GM19099 (cell line): ENCODE measurements around the gene DRC7.

Experiments
- POLR2A ChIP-seq: IDR thresholded peaks from 3 replicates; pipeline ENCODE4 v1.6.1; 2011; ENCODE audit warnings: low read depth; ENCODE audit not compliant: insufficient read length; ENCODE audit errors: extremely low read depth

The DRC7 gene

DNA sequence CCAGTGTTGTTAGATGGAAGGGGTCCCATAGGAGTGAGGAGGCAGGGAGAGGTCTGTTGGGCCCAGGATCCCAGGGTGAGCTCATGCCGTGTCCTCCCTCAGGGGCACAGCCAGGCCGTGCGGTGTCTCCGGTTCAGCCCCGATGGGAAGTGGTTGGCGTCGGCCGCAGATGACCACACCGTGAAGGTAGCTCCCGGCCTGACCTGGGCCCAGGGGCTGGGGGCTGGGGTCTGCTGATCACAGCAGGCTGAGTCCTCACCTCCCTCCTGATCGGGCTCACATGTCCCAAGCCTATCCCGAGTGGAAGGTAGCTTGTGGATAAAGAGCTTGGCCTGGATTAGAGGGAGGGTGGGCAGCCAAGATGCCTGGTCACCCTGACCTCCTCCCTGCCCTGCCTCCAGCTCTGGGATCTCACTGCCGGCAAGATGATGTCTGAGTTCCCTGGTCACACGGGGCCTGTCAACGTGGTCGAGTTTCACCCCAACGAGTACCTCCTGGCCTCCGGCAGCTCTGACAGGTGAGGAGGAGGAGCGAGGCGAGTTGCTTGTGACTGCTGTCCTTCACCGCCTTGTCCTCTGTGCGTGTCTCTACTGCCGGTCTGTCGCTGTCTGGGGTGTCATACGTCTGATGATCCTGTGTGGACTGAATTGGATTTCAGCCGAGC is 57.1 kb downstream of the DRC7 start:
- TF ChIP-seq POLR2A, result no peak

DNA sequence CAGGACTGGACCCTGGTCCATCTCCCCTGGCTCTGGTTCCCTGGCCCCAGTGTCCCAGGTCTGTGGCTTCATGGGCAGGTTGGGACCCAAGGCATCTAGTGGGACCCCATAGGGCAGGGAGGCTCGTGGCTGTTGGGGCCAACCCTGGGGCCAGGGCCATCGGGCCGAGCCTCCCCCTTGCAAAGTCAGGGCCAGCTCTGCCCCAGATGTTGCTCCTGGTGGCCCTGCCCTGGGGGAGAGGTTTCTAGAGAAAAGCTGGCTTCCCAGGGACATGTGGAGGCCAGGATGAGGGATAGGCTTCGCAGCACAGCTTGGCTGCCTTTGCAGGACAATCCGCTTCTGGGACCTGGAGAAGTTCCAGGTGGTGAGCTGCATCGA is 57.6 kb downstream of the DRC7 start:
- TF ChIP-seq POLR2A, result no peak

DNA sequence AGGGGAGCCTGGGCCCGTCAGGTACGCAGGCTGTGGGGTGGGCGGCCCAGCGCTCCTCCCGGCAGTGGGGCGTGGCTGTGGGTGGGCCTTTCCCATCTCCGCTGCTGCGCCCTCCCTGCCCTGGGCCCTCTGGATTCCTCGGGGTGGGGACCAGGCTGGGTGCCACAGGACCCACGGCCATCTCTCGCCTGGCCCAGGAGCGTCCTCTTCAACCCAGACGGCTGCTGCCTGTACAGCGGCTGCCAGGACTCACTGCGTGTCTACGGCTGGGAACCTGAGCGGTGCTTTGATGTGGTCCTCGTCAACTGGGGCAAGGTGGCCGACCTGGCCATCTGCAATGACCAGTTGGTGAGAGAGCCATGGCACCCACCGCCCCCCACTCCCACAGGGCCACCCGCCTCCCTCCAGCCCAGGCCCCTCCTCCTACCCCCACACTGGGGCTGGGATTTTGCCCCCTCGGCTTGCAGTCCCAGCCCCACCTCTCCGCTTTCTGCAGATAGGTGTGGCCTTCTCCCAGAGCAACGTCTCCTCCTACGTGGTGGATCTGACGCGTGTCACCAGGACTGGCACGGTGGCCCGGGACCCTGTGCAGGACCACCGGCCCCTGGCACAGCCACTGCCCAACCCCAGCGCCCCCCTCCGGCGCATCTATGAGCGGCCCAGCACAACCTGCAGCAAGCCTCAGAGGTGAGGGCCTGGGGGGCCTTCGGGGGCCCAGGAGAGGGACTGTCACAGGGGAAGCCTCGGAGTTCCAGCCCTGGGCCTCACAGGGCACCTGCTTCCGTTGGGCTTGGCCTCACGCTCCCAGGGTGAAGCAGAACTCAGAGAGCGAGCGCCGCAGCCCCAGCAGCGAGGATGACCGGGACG is 58.2 kb downstream of the DRC7 start:
- TF ChIP-seq POLR2A, result no peak

GRCh38 chr16:57753448-57754353 is 59.1 kb downstream of the DRC7 start:
- no peak for TF ChIP-seq POLR2A

GRCh38 chr16:57754354-57755060 is 59.9 kb downstream of the DRC7 start:
- no peak for TF ChIP-seq POLR2A

DNA sequence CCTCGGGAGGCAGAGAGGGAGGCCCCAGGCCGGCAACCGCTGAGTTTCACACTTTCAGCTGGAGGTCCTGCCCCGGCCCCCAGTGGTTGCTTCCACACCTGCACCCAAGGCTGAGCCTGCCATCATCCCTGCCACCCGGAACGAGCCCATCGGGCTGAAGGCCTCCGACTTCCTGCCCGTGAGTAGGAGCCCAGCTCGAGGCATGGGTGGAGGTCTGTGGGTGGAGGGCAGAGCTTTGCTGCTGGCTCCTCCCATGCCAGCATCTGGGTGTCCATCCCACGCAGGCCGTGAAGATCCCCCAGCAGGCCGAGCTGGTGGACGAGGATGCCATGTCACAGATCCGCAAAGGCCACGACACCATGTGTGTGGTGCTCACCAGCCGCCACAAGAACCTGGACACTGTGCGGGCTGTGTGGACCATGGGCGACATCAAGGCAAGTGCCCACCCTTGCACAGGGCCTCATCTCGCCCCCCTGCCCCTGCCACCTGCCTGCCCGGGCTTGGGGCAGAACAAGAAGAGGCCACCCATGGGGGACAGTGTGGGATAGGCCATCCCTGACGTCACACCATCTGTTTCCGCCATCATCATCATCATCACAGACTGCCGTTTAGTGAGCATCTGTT is 60.6 kb downstream of the DRC7 start:
- no peak for TF ChIP-seq POLR2A

GRCh38 chr16:57755726-57756423 is 61.3 kb downstream of the DRC7 start:
- TF ChIP-seq POLR2A, result no peak

DNA sequence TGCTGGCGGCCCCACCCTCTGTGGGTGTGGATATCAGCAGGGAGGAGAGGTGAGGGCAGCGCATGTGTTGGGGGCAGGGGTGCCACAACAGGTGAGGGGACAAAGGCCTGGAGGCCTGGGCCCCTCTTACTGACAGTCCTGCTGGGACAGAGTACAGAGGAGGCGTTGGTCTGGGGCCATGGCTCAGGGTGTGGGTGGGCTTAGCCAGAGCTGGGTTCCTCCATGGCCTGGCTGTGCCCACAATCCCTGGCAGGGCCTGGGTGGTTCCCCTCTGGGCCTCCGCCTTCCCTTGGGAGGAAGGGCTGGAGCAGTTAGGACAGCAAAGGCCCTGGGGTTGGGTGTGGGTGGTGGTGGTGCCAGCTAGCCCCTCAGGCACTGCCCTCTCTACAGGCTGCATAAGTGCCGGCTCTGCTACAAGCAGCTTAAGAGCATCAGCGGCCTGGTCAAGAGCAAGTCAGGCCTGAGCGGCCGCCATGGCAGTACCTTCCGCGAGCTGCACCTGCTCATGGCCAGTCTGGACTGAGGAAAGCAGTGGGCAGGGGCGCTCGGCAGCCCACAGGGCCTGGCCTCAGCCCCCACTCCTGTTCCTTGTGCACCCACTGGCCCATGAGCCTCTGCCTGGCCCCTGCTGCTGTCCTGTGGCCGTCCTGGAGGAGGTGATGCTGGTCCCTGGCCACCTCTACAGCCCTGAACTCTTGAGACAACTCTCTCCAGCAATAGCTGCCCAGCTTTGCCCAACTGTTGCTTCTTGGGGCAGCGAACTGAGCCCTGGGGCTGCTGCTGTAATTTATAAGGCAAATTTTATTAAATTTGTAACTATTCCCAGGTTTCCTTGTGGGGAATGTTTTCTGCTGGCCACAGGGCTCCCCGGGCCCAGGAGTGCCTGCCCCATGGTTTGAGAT is 62.1 kb downstream of the DRC7 start:
- no peak for TF ChIP-seq POLR2A

GRCh38 chr16:57757326-57757786 is 62.8 kb downstream of the DRC7 start:
- TF ChIP-seq POLR2A, result no peak

DNA sequence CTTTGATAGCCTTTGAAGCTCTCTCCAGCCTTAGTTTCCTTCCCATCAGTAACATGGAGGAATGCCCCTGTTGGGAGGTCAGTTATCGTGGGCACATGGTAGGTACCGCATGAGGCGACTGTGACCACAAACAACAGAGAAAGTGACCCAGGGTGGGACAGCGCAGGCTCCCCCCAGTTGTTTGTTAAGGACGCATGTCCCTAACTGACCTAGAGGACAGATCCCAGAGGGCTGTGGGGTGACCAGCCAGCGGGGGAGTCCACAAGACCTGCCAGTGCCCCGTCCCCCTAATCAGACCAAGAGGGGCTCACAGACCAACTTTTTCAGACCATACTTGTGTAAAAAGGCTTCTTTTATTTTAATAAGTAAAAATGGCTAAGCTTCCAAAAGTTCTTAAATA is 63.3 kb downstream of the DRC7 start:
- no peak for TF ChIP-seq POLR2A

DNA sequence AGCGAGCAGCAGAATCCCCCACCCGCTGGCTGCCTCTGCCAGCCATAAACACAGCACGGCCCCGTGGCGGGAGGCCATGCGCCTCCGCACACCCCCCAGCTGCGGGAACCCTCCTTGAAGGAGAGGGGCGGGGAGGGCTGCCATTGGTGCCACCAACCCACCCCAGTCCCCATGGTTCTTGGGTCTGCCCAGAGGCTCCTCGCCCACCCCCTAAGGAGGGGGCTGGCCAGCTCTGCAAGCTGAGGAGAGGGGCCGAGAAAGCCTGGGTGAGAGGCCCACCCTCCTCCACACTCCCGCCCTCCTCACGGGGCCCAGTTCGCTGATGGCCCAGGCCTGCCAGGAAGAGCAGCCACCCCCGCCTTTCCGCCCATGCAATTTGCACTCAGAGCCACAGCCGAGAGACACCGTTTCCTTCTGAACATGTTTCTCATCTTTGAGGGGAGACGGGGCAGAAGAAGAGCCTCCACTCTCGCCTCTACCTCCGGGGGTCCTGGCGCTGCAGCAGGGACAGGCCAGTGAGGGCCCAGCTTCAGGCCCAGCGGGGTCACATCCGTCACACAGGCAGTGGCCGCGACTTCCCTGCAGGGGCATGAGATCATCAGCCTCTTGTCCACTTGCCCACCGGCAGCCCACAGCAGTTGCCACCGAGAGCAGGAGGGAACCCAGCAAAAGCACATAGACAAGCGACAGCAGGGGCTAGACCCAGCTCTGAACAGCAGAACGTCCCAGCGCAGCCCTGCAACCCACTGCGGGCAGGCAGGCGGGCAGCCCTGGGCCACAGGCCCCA is 63.9 kb downstream of the DRC7 start:
- TF ChIP-seq POLR2A, result no peak

DNA sequence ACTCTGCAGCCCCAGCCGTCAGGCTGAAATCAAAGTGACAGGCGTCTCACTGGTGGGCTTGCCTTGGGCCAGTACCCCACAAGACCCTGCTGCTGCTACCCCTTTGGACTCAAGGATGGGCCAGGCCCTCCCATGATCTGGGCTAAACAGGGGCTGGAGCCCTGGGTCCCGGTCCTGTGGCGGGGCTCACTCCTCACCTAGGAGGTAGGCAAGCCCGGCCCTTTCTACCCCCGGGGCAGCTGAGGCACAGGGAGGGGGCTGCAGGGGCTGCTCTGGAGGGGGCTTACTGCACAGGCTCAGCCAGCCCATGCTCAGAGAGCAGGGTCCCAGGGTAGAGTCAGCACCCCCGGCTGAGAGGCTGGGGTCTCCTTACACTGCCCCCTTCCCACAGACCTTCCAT is 64.5 kb downstream of the DRC7 start:
- TF ChIP-seq POLR2A, result no peak
